SK-N-MC (cell line): ENCODE data around the gene TTLL5.

Source experiments
- DNase-seq: peaks from one replicate; pipeline ENCODE4 v3.0.0-alpha.2; 2011; ENCODE audit warnings: low read depth, low spot score
- H3K27ac ChIP-seq: fragments of 200-600 bp; sonication (generic); 2 replicates; pipeline ENCODE4 v1.5.1; 2016; ENCODE audit warnings: mixed run types
- H3K36me3 ChIP-seq: fragments of 200-600 bp; sonication (generic); 2 replicates; pipeline ENCODE4 v1.6.1; 2017; ENCODE audit warnings: antibody characterized with exemption, low read length, mixed read lengths; ENCODE audit not compliant: insufficient read depth
- H3K4me3 ChIP-seq: fragments of 200-600 bp; sonication (generic); 2 replicates; pipeline ENCODE4 v1.5.1; 2016
- H3K9ac ChIP-seq: fragments of 200-600 bp; sonication (generic); 2 replicates; pipeline ENCODE4 v1.8.0; 2017; ENCODE audit warnings: mixed run types, mixed read lengths; ENCODE audit not compliant: insufficient read length
- H3K9me3 ChIP-seq: fragments of 200-600 bp; sonication (generic); 2 replicates; pipeline ENCODE4 v1.6.1; 2017; ENCODE audit warnings: low read depth, mild to moderate bottlenecking, antibody characterized with exemption, low read length, moderate library complexity, mixed read lengths
- EZH2 ChIP-seq: fragments of 200-600 bp; sonication (generic); IDR thresholded peaks from one replicate; pipeline ENCODE4 v1.6.1; 2017; ENCODE audit warnings: antibody characterized with exemption
- FOXP2 ChIP-seq: optimal IDR thresholded peaks from 2 replicates; pipeline ENCODE3; 2011; ENCODE audit warnings: mild to moderate bottlenecking, moderate library complexity; ENCODE audit not compliant: insufficient read depth; ENCODE audit errors: extremely low read length, control extremely low read depth
- POLR2AphosphoS5 ChIP-seq: IDR thresholded peaks from 2 replicates; pipeline ENCODE4 v1.6.1; 2012; ENCODE audit warnings: mild to moderate bottlenecking, low read depth, low read length, borderline replicate concordance

TTLL5 gene

DNA sequence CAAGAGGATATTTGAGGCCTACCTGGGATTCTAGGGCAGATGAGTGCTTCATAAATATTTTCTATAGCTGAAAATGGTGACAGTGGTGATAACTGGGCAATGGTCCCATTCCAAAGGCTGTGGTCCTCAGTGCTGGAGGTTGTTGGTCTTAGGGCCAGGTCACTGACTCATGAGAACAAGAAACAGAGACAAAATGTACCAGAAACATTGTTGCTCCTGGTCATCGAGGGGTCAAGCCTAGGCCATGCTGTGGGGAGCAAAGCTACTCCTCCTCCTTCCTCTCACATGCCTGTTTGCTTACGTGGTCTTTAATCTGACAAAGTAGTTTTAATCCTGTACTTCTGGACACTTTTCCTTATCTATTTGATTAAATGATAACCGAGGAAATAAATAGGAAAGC is 34.2 kb upstream of the TTLL5 start:
- TF ChIP-seq FOXP2 = no peak
- no peak for TF ChIP-seq POLR2AphosphoS5
- no peak for TF ChIP-seq EZH2
- no peaks in the 10 kb centered on the region for H3K36me3 ChIP-seq
- no peaks in the 10 kb centered on the region for H3K9me3 ChIP-seq
- no peak overlapping the region for H3K4me3 ChIP-seq
- no peak overlapping the region for H3K9ac ChIP-seq
- DNase-seq = no peak
- H3K27ac ChIP-seq = no peak overlapping the region

DNA sequence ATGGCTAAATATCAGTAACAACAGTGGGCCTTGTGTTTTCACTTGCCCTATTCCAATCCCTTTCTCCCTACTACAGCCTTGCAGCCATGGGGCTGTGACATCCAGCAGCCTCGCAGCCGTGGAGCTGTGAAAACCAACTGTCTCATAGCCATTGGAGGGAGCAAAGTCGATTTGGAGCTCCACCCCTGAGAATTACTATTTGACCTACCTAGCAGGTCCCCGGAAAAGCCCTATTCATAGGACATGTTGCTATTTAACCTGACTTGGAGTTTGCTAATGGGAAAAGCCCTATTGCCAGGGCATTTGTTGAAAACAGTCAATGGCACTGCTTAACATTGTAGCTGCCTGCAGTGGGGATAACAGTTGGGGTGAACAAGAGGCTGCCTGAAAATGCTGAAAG is 33.6 kb upstream of the TTLL5 start:
- no peak for DNase-seq
- H3K27ac ChIP-seq = no peak overlapping the region
- H3K9me3 ChIP-seq = no peaks in the 10 kb centered on the region
- H3K36me3 ChIP-seq = no peaks in the 10 kb centered on the region
- no peak overlapping the region for H3K9ac ChIP-seq
- H3K4me3 ChIP-seq = no peak overlapping the region
- no peak for TF ChIP-seq POLR2AphosphoS5
- TF ChIP-seq FOXP2 = no peak
- TF ChIP-seq EZH2 = no peak

DNA sequence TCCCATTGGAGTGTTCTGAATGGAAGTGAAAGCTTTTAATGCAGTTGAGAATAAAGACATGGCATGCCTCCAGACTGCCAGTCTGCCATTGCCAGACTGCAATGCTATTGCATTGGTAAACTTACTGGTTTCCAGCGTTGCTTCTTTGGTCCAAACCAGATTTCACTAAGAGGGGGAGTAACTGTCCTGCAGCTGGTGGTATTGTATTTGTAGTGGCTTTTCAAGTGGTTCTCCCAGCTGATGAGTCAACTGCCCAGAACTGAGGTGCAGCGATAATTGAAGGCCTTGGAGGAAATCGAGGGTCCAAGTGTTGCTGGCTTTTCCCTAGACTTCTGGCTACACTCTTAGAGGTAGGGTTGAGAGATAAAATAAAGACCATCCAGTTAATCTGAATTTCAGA is 32.2 kb upstream of the TTLL5 start:
- Histone ChIP-seq H3K36me3 (no peaks in the 10 kb centered on the region), H3K9ac (no peak overlapping the region), H3K4me3 (no peak overlapping the region), H3K27ac (no peak overlapping the region), H3K9me3 (no peaks in the 10 kb centered on the region)
- no peak for DNase-seq
- TF ChIP-seq EZH2 = no peak
- TF ChIP-seq POLR2AphosphoS5 = no peak
- TF ChIP-seq FOXP2 = no peak

DNA sequence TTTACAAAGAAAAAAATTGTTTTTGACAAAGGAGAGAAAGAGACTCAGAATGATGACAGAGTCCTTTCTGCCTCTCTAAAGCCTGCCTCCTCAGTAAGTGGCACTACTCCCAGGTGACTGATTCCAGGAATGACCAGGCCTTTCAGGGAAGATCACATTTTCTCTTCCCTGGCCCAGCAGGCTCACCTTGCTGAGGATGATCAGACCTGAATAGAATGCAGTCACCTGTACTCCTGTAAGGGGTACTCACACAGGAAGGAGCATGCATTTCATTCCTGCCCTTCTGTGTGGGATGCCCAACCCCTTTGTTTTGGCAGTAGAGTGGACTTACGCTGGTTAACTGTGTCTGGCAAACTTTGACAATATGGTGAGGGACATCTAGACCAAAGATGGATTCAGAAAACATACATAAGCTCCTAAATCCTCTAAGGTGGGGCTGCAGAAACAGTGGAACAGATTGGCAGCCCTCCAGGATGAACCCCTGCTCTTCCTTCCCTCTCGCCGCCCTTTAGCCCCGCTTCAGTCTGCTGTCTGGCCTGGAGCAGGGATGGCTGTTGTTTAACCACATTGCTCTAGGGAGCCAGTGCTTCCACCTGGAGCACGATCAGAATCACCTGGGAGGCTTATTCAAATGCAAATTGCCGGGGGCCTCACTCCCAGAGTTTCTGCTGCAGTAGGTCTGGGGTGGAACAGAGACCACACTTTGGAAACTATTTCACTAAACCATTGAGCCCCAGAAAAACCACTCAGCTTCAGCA is 30.2 kb upstream of the TTLL5 start:
- Histone ChIP-seq H3K27ac (no peak overlapping the region), H3K9me3 (no peaks in the 10 kb centered on the region), H3K9ac (no peak overlapping the region), H3K4me3 (no peak overlapping the region), H3K36me3 (no peaks in the 10 kb centered on the region)
- DNase-seq = no peak
- no peak for TF ChIP-seq POLR2AphosphoS5
- no peak for TF ChIP-seq FOXP2
- no peak for TF ChIP-seq EZH2

DNA sequence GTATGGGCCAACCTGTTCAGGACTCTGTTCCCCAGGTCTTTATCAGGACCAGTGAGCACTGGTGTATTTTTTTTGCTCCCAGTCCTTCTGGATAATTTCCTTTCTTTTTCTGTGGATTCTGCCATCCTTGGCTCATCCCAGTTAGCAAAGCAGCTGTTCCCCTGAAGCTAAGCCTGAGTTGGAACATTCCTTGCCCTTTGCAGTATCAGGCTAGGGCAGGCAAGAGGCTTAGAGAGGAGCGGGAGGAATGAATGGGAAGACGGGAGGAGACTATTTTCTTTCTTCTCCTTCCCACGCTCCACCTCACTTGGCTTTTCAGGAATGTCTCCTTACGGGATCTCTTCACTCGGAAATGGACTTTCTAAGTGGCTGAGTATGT is 29.6 kb upstream of the TTLL5 start:
- no peaks in the 10 kb centered on the region for H3K9me3 ChIP-seq
- H3K36me3 ChIP-seq = no peaks in the 10 kb centered on the region
- no peak for DNase-seq
- no peak overlapping the region for H3K27ac ChIP-seq
- H3K4me3 ChIP-seq = no peak overlapping the region
- no peak for TF ChIP-seq FOXP2
- no peak for TF ChIP-seq POLR2AphosphoS5
- TF ChIP-seq EZH2 = no peak
- no peak overlapping the region for H3K9ac ChIP-seq

DNA sequence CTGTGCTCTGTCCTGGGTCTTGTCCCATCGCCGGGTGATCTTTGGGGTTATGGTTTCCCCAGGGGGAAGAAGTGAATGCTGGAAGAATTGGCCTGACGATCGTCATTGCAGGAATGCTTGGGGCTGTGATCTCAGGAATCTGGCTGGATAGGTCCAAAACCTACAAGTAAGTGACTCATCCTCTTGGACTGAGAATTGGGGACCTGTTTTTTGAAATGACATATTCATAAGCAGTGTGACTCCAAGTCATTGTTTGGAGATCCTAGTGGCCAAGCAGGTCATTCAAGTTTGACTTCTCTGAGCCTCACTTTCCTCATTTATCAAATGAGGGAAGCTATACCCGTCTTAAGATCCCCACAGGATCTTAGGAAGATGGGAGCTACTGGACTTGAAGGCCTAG is 26.2 kb upstream of the TTLL5 start:
- no peaks in the 10 kb centered on the region for H3K36me3 ChIP-seq
- no peaks in the 10 kb centered on the region for H3K9me3 ChIP-seq
- H3K27ac ChIP-seq = no peak overlapping the region
- DNase-seq = no peak
- H3K4me3 ChIP-seq = no peak overlapping the region
- no peak for TF ChIP-seq FOXP2
- no peak for TF ChIP-seq POLR2AphosphoS5
- no peak for TF ChIP-seq EZH2
- H3K9ac ChIP-seq = no peak overlapping the region

DNA sequence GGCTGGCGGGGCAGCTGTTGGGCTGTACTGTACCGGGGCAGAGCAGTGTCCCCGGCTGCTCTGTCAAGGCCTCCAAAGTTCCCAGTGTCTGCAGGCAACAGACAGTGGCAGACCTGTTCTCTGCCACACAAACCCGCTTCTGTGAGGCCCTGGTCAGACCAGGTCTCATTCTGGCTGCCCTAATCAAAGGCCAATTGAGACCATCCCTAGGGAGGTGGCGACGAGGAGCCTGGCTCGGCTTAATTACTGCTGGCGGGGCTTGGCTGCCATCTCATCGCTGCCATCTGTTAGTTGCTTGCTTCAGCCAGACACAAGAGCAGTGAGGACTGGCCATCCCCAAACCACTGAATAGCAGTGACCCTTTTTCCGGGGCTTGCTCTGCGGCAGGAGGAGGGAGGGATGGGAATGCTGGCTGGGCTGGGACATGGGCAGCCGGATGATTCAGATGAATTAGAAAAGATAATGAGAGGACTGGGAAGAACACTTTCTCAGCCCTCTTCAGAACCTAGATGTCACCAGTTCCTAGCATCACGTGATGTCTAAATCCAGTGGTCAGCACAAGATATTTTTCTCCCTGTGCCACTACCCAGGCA is 24.9 kb upstream of the TTLL5 start:
- DNase-seq = no peak
- TF ChIP-seq POLR2AphosphoS5 (no peak), EZH2 (no peak), FOXP2 (no peak)
- no peak overlapping the region for H3K9ac ChIP-seq
- no peak overlapping the region for H3K27ac ChIP-seq
- H3K9me3 ChIP-seq = no peaks in the 10 kb centered on the region
- H3K4me3 ChIP-seq = no peak overlapping the region
- H3K36me3 ChIP-seq = no peaks in the 10 kb centered on the region

DNA sequence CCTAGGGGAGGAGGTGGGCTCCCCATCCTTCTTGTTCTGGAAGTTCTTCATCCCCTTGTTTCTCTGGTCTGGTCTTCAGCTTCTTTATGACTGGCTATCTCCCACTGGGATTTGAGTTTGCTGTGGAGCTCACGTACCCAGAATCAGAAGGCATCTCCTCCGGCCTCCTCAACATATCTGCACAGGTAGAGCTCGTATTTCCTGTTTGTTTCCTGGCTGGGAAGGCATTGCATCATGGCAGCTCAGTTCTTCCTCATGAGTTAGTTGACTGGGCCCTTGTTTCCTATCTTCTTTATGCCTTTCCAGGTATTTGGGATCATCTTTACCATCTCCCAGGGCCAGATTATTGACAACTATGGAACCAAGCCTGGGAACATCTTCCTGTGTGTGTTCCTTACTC is 20.2 kb upstream of the TTLL5 start:
- no peak for TF ChIP-seq FOXP2
- no peak for TF ChIP-seq POLR2AphosphoS5
- H3K9ac ChIP-seq = no peak overlapping the region

DNA sequence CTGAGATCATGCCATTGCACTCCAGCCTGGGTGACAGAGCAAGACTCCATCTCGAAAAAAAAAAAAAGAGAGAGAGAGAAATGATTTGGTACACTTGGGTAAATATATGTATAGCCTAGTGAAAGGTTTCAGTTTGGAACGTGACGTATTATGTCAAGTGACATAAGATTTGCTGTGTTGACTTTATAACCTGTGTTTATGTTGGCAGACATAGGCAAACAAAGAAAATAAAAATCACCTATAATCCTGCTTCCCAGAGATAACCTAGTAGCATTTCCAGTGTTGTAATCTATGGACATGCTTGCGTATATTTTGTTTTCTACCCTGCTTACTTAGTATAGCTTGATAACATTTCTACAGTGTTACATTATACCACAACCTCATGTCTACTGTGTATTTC is 17.1 kb upstream of the TTLL5 start:
- Histone ChIP-seq H3K4me3 (no peak overlapping the region), H3K27ac (no peak overlapping the region), H3K9ac (no peak overlapping the region), H3K9me3 (no peaks in the 10 kb centered on the region), H3K36me3 (peaks cover 6% of the 10 kb centered on the region; the same call in 1 of the 2 replicates)
- no peak for DNase-seq
- TF ChIP-seq EZH2 (no peak), POLR2AphosphoS5 (no peak), FOXP2 (no peak)

More for the DNA sequence above, 20.2 kb upstream of the TTLL5 start:
- no peaks in the 10 kb centered on the region for H3K9me3 ChIP-seq
- no peak overlapping the region for H3K27ac ChIP-seq
- DNase-seq = no peak
- H3K4me3 ChIP-seq = no peak overlapping the region
- no peaks in the 10 kb centered on the region for H3K36me3 ChIP-seq
